CD4-positive, alpha-beta T cell treated with Interleukin-12 subunit alpha and Interleukin-12 subunit beta, for 1 hour (primary cell): Measurements from ENCODE around the gene IGFBP7.

Experiments used
- DNase-seq: peaks from one replicate; pipeline ENCODE4 v3.0.0-alpha.2; 2020

The IGFBP7 gene

DNA sequence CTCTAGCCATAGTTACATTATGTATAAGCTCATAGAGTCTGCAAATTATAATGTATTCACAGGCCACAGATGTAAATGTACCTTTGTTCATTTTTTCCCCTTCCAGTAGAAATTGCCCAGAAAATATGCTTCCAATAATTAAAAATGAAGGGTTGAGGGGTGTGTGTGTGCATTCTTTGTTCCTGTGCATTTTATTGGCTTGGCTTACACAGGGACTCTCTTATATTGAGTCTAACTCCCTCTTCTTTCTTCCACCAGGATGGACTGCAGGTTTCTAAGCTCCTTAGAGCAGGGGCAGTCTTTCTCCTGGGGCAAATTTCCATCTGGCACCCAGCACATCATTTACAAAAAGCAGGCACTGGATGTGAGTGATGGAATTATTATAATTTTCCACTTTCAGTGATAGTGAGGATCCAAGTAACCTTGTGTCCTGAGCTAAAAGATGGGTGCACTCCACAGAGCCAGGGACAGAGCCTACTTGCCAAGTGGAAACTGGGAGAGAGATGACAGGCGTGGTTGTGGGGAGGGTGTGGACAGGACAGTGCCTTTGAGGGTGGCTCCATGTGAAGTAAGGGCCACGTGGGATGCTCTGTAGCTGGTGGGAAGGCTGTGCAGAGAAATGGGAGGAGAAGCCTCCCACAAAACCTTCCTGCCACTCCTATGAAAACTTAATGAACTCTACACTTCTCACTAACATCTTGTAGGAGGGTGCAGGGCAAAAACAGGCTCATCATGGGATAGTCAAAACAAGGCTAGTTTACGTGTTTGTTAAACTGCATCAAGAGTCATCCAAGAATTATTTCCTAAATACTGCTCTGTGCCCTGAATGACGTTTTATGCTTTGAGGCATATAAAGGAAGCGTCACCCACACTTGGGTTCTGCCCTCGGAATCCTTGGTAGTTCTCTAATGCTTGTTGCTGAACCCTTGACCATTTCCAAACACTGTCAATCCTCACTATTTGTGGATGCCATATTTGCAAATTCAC is 16.0 kb downstream of the IGFBP7 start:
- DNase-seq, result no peak

DNA sequence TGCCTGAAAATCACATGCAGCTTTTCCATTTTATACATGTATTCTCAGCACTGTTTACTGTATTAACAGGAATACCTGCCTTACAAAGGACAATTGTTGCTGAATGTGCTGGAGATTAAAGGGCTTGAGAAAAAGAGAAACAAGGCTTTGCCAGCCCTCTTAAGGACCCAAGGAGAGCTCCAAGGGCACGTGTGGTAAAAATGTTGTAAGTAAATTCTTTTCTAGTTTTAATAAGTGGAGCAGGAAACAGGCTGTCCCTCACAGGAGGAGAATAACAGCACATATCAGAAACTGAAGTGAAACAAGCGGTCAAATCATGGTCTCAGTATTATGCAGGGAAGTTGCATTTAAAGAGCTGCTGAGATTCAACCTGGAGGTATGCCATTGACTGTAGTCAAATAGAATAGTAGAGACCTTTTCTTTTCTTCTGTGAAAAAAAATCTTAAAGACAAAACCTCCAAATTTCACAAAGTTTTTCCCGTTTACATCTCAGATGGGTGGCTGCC is 18.5 kb downstream of the IGFBP7 start:
- no peak for DNase-seq

DNA sequence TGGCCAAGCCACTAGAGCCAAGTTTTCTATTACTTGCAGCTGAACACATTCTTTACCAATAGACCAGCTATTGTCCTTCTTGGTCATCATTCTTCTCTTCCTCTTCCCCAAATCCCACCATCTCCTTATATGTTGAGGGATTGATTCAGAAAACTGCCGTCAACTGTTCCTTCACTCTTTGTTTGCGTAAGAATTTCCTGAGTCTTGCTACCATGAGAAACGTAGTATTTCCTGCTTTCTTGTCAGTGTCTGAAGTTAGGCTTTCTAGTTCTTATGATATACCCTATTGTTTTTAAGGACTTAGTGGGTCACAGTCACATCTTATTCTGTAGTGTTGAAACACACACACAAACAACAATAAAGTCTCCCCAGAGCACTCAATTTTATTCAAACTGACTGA is 20.1 kb downstream of the IGFBP7 start:
- no peak for DNase-seq

DNA sequence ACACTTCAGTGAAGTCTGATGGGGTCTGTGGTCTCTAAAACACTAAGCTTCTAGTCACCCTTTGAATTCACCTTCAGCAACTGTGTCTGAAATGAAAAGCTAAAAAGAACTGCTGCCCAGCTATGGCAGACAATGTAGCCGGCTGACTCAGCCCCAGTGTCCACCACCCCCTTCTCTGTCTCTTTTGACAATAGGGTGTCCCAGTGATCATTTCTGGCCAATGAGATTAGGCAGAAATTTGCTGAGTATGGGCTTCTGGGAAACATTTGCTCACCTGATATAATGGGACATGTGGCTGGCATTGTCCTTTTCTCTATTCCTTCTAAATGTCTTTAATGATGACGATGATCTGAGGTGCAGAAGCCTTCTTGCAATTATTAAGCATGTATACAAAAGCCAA is 20.6 kb downstream of the IGFBP7 start:
- DNase-seq, result no peak

DNA sequence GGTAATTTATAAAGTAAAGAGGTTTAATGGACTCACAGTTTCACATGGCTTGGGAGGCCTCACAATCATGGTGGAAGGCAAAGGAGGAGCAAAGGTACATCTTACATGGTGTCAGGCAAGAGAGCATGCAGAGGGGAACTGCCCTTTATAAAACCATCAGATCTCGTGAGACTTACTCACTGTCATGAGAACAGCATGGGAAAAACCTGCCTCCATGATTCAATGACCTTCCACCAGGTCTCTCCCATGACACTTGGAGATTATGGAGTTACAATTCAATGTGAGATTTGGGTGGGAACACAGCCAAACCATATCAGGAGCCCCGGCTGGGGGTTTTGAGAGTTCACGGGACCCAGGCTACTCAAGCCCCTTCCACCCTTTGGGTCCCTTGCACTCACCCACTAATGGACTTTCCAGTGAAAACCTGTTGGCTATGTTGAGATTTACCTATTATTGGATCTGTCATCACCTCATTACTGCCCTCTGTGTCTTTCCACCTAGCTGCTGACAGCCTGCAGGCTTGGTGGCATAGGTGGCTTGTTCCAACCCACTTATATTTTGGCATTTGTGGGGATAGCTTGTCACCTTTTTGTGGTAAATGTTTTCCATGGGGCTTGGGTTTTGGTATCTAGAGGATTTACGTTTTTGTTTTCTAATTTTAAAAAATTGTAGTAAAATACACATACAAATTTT is 24.0 kb downstream of the IGFBP7 start:
- no peak for DNase-seq

DNA sequence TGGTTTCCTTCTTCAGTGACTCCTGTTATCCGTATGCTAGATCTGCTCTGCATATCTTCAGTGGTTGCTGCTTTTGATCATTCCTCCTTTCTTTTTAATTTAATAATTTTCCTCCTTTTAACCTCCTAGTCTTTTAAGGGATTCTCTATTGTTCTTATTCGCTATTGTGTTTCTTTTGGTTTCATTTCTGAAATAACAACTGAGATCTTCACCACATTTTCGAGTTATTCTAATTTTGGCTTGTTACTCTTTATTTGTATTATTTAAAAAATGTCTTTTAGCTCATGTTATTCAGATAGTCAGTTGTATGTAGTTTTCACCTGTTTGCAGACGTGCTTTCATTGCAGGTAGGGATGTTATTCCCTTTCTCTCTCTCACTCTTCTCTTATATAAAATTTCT is 24.9 kb downstream of the IGFBP7 start:
- no peak for DNase-seq

DNA sequence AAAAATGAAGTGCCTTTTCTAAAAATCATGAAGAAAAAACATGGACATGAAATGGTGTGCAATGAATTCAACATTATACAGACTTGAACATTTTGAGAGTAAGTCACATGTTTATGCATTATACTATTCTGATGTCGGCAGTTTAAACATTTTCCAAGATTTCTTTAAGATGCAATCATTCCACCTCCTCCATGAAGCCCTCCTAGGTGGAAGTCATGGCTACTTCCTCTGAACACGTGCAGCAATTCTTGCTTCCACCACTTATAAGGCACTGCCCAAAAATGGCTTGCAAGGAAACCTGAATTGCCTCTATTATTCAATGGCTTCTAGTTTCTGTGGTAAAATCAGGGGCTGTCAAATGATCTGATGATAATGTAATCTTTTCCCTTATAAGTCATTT is 25.8 kb downstream of the IGFBP7 start:
- DNase-seq, result no peak

DNA sequence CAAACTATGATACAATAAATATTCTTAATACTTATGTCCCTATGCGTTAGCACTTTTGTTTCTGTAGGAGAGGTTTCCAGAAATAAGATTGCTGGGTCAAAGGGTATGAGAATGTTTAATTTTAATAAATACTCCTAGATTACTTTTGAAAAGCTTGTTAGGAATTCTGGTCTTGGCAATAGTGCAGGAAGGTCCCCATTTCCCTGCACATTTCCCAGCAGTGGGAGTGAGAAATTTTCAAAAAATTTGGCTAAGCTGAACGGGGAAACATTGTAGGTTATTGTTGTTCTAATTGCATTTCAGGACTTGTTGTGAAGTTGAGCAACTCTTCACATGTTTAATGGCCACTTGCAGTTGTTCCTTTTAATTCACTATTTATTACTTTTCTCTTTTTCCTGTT is 27.1 kb downstream of the IGFBP7 start:
- no peak for DNase-seq

DNA sequence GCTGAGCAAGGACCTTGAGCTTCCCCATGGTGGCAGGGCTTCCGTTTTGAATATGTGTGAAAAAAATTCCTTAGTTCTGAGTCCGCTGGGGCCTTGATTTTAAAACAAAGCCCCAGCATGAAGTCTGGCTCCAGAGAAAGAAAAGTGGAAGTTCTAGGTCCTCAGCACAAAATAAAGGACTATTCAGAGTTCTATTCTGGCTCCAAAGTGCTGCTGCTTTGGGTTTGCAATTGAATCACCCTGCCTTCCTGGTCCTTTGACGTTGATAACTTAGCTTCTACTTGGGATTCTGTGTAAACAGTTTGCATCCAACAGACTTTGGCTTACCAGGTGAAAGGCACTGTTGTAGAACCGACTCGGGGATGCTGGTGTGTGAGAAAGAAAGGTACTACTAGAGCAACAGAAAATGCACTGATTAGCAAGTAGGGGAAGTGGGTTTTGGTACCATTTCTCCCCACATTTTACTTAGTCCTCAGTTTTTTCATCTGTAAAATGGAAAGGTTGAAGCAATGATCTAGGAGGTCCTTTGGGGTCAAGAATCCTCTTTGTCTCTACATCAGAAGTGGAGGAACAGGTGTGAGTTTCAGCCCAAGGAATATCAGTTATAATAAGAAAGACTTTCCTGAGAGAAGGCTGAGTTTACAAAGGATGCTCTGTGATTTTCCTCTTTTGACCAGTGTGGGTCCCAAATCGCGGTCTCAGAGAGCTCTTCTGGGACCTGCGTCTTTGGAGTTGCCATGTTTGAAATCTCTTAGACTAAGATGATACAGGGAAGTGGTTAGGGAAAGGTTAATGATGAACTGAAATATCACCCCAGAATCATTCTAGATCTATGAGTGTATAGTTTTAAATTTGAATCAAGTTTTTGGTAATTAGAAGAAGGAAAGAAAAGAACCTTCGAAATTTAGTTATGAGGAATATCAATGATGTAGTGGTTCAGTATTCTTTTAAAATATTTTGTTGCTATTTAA is 28.2 kb downstream of the IGFBP7 start:
- DNase-seq, result no peak

DNA sequence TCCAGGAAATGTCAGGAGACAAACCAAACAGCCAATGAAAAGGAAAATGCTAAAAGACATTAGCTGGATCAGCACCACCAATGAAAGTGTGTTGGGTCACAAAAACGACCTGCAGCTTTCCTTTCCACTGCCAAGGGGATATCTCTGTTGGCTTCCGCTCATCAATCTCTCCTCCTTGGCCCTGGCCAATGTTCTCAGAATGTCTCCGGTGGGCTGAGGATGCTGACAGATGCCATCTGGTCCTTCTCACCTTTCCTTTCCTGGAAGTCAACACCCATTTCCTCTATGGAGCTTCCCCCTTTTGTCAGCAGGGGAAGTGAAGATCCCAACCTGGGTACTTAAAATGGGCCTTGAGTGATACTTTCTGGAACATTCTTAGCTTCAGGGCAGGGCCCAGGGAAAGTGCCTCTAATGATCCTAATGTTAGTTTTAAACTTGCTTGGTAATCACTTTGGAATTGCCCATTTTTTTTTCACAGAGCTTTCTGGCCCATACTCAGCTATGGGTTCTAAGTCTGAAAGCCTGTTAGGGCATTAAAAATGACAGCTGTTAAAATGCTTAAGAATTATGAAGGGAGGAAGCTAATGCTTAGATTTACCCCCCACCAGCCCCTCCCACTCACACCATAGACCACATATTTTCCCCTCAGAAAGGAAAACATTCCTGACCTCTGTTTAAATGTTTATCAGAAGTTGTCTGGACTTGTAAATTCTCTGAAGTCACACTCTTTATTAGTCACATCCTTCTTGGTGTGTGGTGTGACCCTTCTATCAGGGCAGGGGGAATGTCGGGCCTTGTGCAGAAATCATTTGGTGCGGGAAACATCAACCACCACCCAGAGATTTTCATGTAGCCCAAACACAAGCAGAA is 29.2 kb downstream of the IGFBP7 start:
- no peak for DNase-seq

DNA sequence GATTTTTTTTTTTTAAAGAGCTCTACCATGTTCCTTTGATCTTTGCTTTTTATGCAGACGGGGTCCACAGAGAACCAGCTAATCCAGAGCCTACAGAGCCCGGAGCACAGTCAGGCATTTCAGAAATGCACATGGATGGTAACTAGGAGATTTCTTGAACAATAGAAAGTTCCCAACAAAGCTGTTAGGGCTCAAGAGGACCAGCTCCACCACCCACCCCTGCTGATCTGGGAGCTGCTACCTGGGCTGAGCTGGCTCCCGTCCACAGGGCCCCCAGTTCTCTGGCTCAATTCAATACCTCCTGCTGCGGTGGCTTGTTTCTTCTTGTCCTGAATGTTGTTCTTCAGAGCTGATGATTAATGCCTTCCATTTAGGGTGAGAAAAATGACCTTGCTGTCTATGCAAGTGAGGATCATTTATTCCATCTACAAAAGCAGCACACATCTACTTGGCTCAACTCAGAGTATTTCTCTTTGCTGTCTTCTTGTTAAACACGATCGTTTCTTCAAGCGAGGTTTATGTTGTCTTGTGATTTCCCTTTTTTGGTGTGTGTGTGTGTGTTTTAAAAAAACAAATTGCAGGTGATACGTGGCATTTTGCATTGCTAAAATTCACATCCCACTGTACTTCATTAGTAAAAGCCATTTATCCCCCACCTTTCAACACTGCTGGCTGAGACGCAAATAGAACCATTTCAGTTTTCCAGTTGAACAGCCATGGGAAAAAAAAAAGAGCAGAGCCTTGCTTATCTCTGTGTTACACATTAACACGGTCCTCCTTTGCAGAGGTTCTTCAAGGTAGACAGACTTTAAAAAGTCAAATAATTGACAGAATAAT is 31.3 kb downstream of the IGFBP7 start:
- no peak for DNase-seq

DNA sequence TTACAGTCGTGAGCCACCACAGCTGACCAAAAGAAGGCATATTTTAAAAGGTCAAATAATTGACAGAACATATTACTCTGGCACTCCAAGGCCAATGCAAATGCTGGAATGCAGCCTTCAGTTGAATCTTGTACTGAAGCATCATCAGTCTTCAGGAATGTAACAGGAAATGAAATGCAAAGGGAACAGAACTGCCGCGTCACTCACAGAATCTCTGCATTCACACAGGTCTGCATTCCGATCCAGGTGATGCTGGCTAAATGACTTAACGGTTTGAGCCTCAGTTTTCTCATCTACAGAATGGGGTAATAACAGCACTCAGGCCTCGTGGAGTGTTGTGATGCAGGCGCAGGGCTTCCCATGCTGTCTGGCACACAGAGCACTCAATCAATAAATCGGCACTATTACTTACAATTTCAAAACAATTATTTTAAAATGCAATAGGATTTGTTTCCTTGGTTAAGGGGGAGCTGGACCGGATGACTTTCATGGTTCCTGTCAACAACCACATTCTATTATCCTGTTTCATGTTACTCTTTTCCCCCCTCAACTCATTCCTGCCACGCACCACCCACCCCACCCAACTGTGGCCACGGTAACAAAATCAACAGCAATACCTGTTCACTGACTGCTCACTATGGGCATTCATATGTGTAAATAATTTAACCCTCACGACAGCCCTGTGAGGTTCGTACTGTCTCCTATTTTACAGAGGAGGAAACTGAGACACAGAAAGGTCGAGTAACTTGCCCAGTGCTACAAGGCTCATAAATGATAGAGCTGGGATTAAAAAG is 32.4 kb downstream of the IGFBP7 start:
- DNase-seq, result no peak

DNA sequence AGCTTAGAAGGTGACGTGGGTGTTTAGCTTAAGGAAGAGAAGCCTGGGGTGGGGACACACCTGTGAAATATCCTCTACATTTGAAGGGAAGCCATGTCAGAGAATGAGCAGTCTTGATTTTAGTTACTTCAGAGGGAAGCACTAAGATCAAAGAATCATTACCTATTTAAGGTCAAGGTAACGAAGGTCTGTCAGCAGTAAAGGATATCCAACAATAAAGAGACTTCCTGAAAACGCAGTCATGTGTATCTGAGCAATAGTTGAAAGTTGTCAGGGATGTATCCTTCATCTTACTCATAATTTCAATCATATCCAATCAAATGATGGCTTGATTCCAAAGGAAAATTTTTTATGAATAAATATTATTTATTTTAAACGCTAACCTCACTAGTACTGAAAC is 33.5 kb downstream of the IGFBP7 start:
- DNase-seq, result no peak

DNA sequence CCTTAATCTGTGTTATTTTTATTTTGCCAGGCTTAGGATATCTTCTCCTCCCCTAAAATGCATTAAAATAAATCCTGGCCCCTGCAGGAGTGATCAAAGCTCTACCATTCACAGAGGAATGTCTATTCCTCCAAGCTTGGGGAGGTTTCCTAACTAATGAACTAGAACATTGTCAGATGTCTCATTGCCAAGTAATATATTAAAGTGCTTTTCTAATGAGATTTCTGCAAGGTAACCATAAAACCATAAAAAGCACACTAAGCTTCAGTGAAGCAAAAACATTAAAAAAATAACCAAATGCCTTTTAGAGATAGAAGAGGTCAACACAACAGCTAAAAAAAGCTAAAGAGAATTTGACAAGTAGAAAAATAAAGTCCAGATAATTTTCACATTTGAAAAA is 34.8 kb downstream of the IGFBP7 start:
- DNase-seq, result no peak

DNA sequence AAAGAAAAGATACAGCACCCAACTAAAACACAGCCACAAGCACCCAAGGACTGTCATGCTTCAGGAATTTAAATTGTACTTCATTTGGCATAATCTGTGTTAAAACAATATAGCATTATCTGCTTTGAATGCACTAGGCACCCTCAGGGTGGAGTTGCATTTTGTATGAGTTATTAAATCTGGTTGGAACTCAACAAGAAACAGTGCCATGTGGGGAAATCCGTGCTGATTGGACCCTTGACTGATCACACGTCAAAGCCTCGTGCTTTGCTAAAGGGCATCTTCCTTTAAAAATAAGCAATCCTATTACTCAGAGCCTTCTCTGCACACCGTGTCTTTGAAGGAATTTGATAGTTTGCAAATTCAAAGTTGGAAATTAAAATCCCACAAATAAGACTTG is 35.4 kb downstream of the IGFBP7 start:
- DNase-seq, result no peak

DNA sequence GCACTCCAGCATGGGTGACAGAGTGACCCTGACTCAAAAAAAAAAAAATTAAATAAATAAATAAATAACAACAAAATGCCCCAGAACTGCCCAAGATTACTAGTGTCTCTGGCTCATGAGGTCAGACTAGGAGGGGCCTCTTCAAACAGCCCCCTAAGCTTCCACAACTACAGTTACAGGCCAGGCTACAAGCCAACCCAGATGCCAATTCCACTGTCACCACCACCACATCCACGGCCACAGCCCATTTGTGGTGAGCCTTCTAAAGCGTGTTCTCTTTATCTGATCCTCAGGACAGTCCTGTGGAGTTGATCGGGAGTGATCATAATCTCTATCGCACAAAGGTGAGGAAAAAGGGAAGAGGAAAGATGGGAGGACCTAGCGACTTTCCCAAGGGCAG is 36.6 kb downstream of the IGFBP7 start:
- no peak for DNase-seq

DNA sequence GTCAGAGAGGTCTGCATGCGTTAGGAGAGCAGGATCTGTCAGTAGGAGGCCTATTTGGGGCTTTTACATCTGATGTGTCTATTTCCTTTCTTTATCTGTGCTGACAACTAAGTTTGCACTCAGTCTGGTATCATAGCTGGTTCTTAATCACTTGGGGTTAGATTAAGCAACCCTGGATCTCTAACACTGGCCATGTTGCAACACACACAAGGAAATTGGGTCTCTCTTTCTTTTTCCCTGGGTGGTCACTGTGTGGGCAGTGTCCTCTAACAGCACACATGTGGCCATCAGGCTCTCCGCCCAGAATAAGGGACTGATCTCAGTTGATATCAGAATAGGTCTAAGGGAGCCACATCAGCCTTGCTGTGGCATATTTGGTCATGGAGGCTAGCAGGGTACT is 38.9 kb downstream of the IGFBP7 start:
- DNase-seq, result no peak

DNA sequence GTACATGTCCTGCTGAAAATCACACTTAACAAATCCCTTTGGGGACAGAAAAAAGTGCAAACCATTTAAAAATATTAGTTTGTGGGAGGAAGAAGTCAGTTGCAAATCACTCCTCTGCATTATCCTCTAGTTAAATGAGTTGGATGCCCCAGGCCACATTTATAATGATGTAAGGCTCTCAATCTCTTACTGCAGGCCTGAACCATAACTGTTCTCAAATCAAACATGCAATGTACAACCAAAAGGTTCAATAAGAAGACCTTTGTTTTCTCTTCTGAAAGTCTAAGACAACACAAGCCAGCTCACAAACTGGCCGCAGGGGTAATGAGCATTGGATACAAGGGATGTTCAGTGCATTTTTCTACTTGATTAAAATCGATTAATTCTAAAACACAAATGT is 39.7 kb downstream of the IGFBP7 start:
- no peak for DNase-seq

DNA sequence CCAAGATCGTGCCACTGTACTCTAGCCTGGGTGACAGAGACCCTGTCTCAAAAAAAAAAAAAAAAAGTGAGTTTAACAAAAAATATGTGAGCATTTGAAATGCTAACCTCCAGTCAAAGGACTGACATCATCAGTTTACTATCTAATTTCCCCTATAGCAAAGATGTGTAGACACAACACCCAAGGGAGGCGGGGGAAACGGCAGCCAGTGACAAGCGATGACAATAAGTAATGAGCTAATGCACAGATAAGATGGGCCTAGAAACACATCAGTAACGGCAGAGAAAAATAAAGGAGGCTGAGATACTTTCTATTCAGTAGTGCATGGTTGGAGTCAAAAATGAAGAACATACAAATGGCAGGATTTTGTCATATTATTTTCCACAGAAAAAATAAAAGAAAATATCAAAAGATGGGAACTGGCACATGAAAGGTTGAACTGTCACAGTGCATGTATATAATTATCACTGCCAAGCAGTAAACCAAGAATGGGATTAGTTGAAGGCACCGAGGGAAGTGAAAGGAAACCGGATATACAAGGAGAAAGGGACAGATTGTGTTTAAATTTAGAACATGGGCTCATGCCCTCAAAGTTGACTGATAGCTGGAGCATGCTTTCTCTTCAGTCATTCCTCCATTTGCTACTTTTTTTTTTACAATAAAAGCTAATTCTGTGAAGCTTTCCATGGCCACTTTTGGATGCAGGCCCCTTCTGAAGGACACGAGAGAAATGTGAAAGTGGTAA is 41.8 kb downstream of the IGFBP7 start:
- no peak for DNase-seq
